MM.1S (cell line): ENCODE measurements around the gene BAG5.

Experiments used
- DNase-seq: peaks from one replicate; pipeline ENCODE4 v3.0.0-alpha.2; 2015
- H2AFZ ChIP-seq: fragments of 300-600 bp; sonication (generic); 2 replicates; pipeline ENCODE4 v1.6.0; 2016; ENCODE audit warnings: antibody characterized with exemption, low read length
- H3F3A ChIP-seq: fragments of 300-600 bp; sonication (generic); 2 replicates; pipeline ENCODE4 v1.6.1; 2016; ENCODE audit warnings: mild to moderate bottlenecking, antibody characterized with exemption, low read length, moderate library complexity, mixed read lengths; ENCODE audit not compliant: insufficient read depth
- H3K27ac ChIP-seq: fragments of 300-600 bp; sonication (generic); 2 replicates; pipeline ENCODE4 v1.5.1; 2016; ENCODE audit warnings: mild to moderate bottlenecking, low read length
- H3K27me3 ChIP-seq: fragments of 300-600 bp; sonication (generic); replicated peaks from 2 replicates; pipeline ENCODE4 v1.6.0; 2016; ENCODE audit warnings: low read length; ENCODE audit not compliant: insufficient read depth
- H3K36me3 ChIP-seq: fragments of 300-600 bp; sonication (generic); replicated peaks from 2 replicates; pipeline ENCODE4 v1.6.1; 2016; ENCODE audit warnings: mild to moderate bottlenecking, low read length, mixed read lengths; ENCODE audit not compliant: insufficient read depth
- H3K4me1 ChIP-seq: fragments of 300-600 bp; sonication (generic); 2 replicates; pipeline ENCODE4 v1.6.1; 2016; ENCODE audit warnings: low read length, mixed read lengths
- H3K4me2 ChIP-seq: fragments of 300-600 bp; sonication (generic); 2 replicates; pipeline ENCODE4 v1.6.0; 2016; ENCODE audit warnings: low read depth, low read length
- H3K4me3 ChIP-seq: fragments of 300-600 bp; sonication (generic); 2 replicates; pipeline ENCODE4 v1.5.1; 2016; ENCODE audit warnings: low read length, mixed read lengths
- H3K79me2 ChIP-seq: fragments of 300-600 bp; sonication (generic); 2 replicates; pipeline ENCODE4 v1.6.1; 2016; ENCODE audit warnings: mixed run types, low read length, mixed read lengths
- H3K9ac ChIP-seq: fragments of 300-600 bp; sonication (generic); 2 replicates; pipeline ENCODE4 v1.6.1; 2016; ENCODE audit warnings: low read length, mixed read lengths
- H3K9me2 ChIP-seq: fragments of 300-600 bp; sonication (generic); replicated peaks from 2 replicates; pipeline ENCODE4 v1.6.1; 2016; ENCODE audit warnings: mild to moderate bottlenecking, low read length, mixed read lengths; ENCODE audit not compliant: insufficient read depth
- H3K9me3 ChIP-seq: fragments of 300-600 bp; sonication (generic); replicated peaks from 2 replicates; pipeline ENCODE4 v1.6.1; 2016; ENCODE audit warnings: mild to moderate bottlenecking, low read length, mixed read lengths; ENCODE audit not compliant: insufficient read depth
- H4K20me1 ChIP-seq: fragments of 300-600 bp; sonication (generic); 2 replicates; pipeline ENCODE4 v1.6.1; 2016; ENCODE audit warnings: mild to moderate bottlenecking, low read length, moderate library complexity, mixed read lengths; ENCODE audit not compliant: insufficient read depth
- CTCF ChIP-seq: fragments of 300-600 bp; sonication (generic); IDR thresholded peaks from 2 replicates; pipeline ENCODE4 v1.5.1; 2016; ENCODE audit warnings: antibody characterized with exemption, low read length, mixed read lengths
- EZH2 ChIP-seq: fragments of 300-600 bp; sonication (generic); optimal IDR thresholded peaks from 2 replicates; pipeline ENCODE3; 2017; ENCODE audit warnings: low read depth, mild to moderate bottlenecking, antibody characterized with exemption, low read length, mixed read lengths
- EZH2phosphoT487 ChIP-seq: fragments of 300-600 bp; sonication (generic); IDR thresholded peaks from 2 replicates; pipeline ENCODE4 v1.6.1; 2018; ENCODE audit warnings: antibody characterized with exemption, low read length

Gene BAG5

GRCh38 chr14:103552846-103553210 is 9.6 kb downstream of the BAG5 start:
- H3K27me3 ChIP-seq = no peaks in the 10 kb centered on the region
- no peak for TF ChIP-seq EZH2phosphoT487
- no peak for TF ChIP-seq CTCF
- TF ChIP-seq EZH2 = no peak
- H3K9ac ChIP-seq = no peak overlapping the region
- H3K36me3 ChIP-seq = no peaks in the 10 kb centered on the region
- no peak overlapping the region for H3K27ac ChIP-seq
- no peak overlapping the region for H2AFZ ChIP-seq
- H3K4me1 ChIP-seq = no peaks in the 10 kb centered on the region
- no peaks in the 10 kb centered on the region for H3K9me2 ChIP-seq
- no peaks in the 10 kb centered on the region for H3K9me3 ChIP-seq
- H3K4me2 ChIP-seq = no peak overlapping the region
- no peaks in the 10 kb centered on the region for H3F3A ChIP-seq
- no peak for DNase-seq
- 0 out of 2 replicates have a peak, but pooled peaks cover 3% of the 10 kb centered on the region for H4K20me1 ChIP-seq
- no peak overlapping the region for H3K4me3 ChIP-seq
- peaks cover 5% of the 10 kb centered on the region; the same call in 1 of the 2 replicates for H3K79me2 ChIP-seq

- Histone ChIP-seq H3K79me2 (peaks cover 3% of the 10 kb centered on the region; the same call in 1 of the 2 replicates), H3K9me3 (no peaks in the 10 kb centered on the region), H3K4me1 (no peaks in the 10 kb centered on the region), H4K20me1 (0 out of 2 replicates have a peak, but pooled peaks cover under 1% of the 10 kb centered on the region), H3K36me3 (no peaks in the 10 kb centered on the region), H3K27me3 (no peaks in the 10 kb centered on the region), H3K9ac (no peak overlapping the region), H3K4me3 (no peak overlapping the region), H3F3A (no peaks in the 10 kb centered on the region), H3K9me2 (no peaks in the 10 kb centered on the region), H3K4me2 (no peak overlapping the region), H2AFZ (no peak overlapping the region), H3K27ac (no peak overlapping the region)
- no peak for DNase-seq
- TF ChIP-seq CTCF = no peak
- no peak for TF ChIP-seq EZH2
- no peak for TF ChIP-seq EZH2phosphoT487
Measured at GRCh38 chr14:103552011-103552845, 10.2 kb downstream of the BAG5 start.

- Histone ChIP-seq H3K79me2 (no peaks in the 10 kb centered on the region), H3K9me3 (no peaks in the 10 kb centered on the region), H2AFZ (no peak overlapping the region), H3K27ac (no peak overlapping the region), H3K9ac (no peak overlapping the region), H3K4me3 (no peak overlapping the region), H3K4me1 (no peaks in the 10 kb centered on the region), H3K4me2 (no peak overlapping the region), H3F3A (no peaks in the 10 kb centered on the region), H3K9me2 (no peaks in the 10 kb centered on the region), H3K36me3 (no peaks in the 10 kb centered on the region), H3K27me3 (no peaks in the 10 kb centered on the region), H4K20me1 (no peaks in the 10 kb centered on the region)
- no peak for DNase-seq
- TF ChIP-seq CTCF = no peak
- no peak for TF ChIP-seq EZH2phosphoT487
- TF ChIP-seq EZH2 = no peak
Measured at GRCh38 chr14:103551338-103551762, 11.1 kb downstream of the BAG5 start.
